Rectal smooth muscle tissue (tissue), 1 donor: ENCODE data around the gene GALNS.

Source experiments
- H3K27ac ChIP-seq: one replicate; pipeline ENCODE4 v1.7.0; 2013; ENCODE audit warnings: low read depth, low read length, inconsistent platforms
- H3K27me3 ChIP-seq: one replicate; pipeline ENCODE4 v1.7.0; 2013; ENCODE audit warnings: low read length; ENCODE audit not compliant: control insufficient read depth, insufficient read depth
- H3K36me3 ChIP-seq: one replicate; pipeline ENCODE4 v1.7.0; 2013; ENCODE audit warnings: low read length; ENCODE audit not compliant: control insufficient read depth, insufficient read depth
- H3K4me1 ChIP-seq: one replicate; pipeline ENCODE4 v1.7.0; 2013; ENCODE audit warnings: low read length; ENCODE audit not compliant: control insufficient read depth, insufficient read depth
- H3K4me3 ChIP-seq: one replicate; pipeline ENCODE4 v1.7.0; 2013; ENCODE audit warnings: low read length
- H3K9ac ChIP-seq: one replicate; pipeline ENCODE4 v1.7.0; 2013; ENCODE audit warnings: low read length

The GALNS gene

DNA sequence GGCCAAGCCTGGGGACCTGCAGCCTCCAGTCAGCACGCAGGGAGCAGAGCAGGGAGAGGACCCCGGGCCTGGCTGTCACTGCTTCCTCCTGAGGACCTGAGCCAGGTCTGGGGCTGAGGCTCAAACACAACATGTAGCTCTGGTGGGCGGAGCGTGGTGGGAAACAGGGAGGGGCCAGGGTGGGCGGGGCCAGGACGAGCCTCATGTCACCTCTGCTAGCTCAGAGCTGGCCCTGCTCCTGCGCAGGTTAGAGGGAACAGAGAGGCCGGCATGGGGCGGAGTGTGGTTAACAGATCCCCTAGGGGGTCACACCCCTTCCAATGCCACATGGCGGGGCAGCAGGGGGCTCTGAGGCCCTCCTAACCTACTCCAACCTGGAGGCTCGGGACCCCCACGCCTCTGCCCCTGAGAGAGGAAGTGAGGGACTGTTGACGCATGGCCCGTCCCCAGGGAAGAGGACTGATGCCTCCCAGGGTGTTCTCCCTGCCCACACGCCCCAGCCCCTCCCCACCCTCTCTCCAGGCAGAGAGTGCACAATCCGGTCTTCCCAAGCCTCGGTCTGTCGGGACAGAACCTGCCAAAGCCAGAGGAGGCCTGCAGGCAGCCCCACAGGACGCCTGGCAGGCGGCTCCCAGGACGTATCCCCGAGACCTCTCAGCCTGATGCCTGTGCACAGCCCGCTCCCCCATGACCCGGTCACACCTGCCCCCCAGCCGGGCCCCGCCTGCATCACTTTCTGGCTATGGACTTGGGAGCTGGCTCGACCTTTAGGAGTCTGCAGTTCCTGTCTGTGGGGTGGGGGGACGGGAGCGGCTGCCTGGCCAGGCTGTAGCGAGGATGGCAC lies 86.9 kb downstream of the GALNS start:
- Histone ChIP-seq H3K36me3 (no peaks in the 10 kb centered on the region), H3K27ac (peak overlapping the region; percentile 90), H3K27me3 (no peaks in the 10 kb centered on the region), H3K9ac (no peak overlapping the region), H3K4me1 (peaks cover 72% of the 10 kb centered on the region), H3K4me3 (peak overlapping the region; percentile 40)

DNA sequence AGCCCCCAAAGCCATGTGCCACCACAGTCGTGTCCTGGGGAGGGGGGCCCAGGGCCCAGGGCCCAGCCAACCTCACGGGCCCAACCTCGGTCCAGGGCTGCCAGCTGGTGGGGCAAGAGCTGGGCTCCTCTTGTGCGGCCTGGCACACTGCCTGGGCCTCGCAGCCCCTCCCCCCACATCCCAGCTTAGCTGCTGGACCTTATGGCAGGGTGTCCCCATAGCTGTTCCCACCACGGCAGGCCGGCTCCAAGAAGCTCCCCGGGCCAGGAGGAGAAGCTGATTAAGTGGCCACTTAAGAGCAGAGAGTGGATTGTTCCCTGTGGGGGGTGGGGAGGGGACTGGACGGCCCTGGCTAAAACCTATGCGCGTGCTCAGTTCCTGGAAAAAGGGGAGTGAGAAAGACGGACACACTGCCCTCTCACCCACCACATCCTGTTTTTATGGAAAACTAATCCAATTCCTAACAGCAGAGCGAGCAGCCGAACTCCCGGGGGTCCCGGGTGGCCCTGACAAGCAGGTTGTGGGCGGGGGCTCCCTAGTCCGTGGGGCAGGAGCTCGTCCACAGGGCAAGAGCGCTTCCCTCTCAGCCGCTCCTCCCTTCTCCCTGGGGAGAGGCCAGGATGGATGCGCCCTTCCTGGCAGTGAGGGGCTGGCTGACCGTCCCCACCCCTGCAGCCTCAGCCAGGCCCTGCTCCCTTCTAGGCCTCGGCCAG lies 88.5 kb downstream of the GALNS start:
- peak overlapping the region; percentile 90 for H3K27ac ChIP-seq
- peaks cover 59% of the 10 kb centered on the region for H3K4me1 ChIP-seq
- H3K4me3 ChIP-seq, result no peak overlapping the region
- H3K27me3 ChIP-seq, result no peaks in the 10 kb centered on the region
- H3K36me3 ChIP-seq, result no peaks in the 10 kb centered on the region
- H3K9ac ChIP-seq, result no peak overlapping the region

DNA sequence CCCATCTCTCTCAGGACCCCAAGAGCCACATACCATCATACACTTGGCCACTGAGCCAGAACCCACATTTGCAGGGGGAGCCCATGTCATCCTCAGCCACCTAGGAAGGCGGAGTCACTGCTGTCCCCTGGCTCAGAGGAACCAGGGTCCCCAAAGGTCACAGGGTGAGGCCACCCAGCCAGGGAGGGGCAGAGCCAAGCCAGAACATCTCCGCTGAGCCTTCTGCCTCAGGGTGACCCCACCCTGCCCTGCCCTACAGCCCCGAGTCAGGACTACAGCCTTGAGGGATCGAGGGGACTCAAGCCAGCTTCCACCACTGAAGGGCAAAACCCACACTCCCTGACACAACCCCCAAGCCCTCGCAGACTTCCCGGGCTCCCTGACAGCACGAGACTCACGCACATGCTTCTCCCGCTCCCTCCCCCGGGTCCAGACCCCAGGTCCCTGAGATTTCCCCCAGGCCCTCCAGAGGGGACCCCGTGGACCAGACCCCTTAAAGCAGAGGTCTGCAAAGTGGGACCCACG lies 89.1 kb downstream of the GALNS start:
- Histone ChIP-seq H3K4me3 (no peak overlapping the region), H3K4me1 (peaks cover 54% of the 10 kb centered on the region), H3K9ac (no peak overlapping the region), H3K36me3 (no peaks in the 10 kb centered on the region), H3K27me3 (no peaks in the 10 kb centered on the region), H3K27ac (peak overlapping the region; percentile 90)

DNA sequence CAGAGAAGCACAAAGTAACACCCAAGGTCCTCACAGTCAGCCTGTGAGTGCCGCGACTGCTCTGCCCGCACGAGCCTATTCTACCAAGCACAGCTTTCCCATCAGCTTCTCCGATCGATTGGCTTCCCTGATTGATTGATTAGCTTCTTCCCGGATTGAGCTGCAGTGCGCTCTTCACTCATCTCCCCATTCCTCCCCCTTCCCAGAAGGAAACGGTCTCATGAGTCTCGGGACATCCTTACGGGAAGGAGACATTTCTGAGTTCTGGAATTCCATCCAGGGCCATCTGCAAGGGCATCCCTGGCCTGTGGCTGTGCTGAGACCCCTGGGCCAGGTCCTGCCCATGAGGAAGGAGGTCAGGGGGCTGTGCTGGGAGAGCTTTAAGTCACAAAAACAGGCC lies 89.8 kb downstream of the GALNS start:
- peak overlapping the region; percentile 90 for H3K27ac ChIP-seq
- no peak overlapping the region for H3K9ac ChIP-seq
- no peak overlapping the region for H3K4me3 ChIP-seq
- H3K27me3 ChIP-seq, result no peaks in the 10 kb centered on the region
- H3K36me3 ChIP-seq, result no peaks in the 10 kb centered on the region
- H3K4me1 ChIP-seq, result peaks cover 55% of the 10 kb centered on the region

DNA sequence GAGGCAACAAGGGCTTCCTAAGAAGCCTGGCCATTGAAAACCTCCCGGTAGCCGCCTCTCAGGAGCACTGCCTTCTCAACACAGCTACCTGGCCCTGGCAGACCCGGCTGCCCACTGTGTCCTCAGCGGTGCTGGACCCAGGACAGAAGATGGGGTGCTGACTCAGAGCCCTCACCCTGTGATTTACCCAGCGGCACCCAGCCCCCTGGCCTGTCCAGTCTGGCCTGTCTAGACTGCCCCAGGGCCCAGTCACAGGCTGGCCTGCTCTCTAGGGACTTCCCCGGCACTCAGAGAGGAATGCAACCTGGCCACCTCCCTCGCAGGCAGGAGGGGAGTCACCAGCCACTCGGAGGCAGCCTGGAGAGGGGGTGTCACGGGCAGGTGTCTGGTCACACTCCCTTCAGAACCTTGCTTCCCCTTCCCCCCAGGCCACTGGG lies 91.8 kb downstream of the GALNS start:
- no peaks in the 10 kb centered on the region for H3K36me3 ChIP-seq
- no peaks in the 10 kb centered on the region for H3K27me3 ChIP-seq
- no peak overlapping the region for H3K27ac ChIP-seq
- no peak overlapping the region for H3K4me3 ChIP-seq
- no peak overlapping the region for H3K9ac ChIP-seq
- H3K4me1 ChIP-seq, result peaks cover 55% of the 10 kb centered on the region

DNA sequence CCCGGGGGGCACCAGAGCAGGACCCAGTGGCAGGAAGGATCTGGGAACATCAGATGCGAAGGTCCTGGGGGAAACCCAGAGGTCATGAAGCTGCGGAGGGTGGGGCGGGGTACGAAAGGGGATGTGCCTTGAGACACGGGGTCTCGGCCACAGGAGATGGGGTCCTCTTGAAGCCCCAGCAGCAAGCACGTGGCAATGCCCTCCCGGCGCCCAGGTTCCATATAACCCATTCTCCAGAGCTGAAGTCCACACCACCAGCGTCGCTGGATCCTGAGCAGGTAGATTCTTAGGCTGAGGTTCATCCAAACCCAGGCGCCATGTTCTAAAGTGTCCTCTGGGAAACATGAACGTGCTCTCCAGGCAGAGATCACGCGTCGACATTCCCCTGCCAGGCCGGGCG lies 92.7 kb downstream of the GALNS start:
- Histone ChIP-seq H3K36me3 (no peaks in the 10 kb centered on the region), H3K9ac (no peak overlapping the region), H3K4me3 (no peak overlapping the region), H3K27ac (no peak overlapping the region), H3K4me1 (peaks cover 53% of the 10 kb centered on the region), H3K27me3 (no peaks in the 10 kb centered on the region)
